GM21576 (cell line): ENCODE measurements around the gene MFSD6.
A peak's percentile ranks its signal among the peaks of the same experiment; 100 is the strongest.
"Not testable (repeated sequence)": the region's sequence is repeated elsewhere in the genome, so short reads cannot be mapped to it uniquely, and the experiment has no call there.

Source experiments
- ATAC-seq: cut with Tn5 transposase; IDR thresholded peaks from one replicate; pipeline ENCODE4 v1.9.1; 2021; ENCODE audit warnings: mild to moderate bottlenecking, moderate library complexity; ENCODE audit not compliant: unreplicated experiment

The MFSD6 gene

GRCh38 chr2:190407662-190408537 lies at the start of gene MFSD6:
MFSD6 (plus strand) TSS chr2:190408355; CDS start chr2:190436030, 27,675 bp downstream.
- ATAC-seq, result peak; percentile 56

DNA sequence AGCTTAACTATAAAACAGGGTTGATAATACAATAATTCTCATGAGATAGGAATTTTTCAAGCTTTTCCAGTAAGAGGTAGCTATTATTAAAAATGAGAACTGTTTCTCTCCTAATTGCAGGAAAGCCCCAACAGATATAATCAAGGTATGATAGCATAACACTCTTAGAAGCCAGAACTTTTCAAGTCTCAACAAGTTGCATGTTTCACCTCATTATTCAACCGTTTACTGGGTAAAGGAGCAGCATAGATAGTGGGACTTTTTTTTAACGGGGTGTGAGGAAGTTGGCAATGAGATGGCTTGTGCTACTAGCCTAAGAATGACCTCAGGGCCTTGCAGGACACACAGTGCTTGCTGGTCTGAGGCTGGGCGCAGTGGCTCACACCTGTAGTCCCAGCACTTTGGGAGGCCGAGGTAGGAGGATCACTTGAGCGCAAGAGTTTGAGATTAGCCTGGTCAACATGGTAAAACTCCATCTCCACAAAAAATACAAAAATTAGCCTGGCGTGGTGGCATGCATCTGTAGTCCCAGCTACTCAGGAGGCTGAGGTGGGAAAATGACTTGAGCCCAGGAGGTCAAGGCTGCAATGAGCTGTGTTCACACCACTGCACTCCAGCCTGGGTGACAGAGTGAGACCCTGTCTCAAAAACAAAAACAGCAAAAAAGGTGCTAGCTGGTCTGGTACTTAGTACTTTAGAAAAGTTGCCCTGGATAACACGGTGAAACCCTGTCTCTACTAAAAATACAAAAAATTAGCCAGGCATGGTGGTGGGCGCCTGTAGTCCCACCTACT lies 49.3 kb upstream of the MFSD6 start:
- not testable (repeated sequence) for ATAC-seq

DNA sequence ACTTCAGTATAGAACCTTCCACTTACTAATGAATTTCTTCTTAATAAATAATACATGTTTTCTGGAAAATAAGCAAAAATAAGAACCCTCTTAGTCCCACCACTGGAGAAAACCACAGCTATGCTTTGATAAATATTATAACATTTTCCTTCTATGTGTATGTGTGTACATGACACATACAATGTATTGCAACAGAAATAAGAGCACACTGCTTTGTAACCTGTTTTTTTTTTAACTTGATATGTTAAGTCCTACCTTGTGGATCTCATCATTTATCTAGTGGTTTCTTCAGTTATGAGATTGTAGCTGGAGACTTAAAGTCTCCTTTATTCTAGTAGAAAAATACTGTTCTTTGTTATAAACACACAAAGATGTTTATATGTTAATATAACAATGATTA lies 47.6 kb upstream of the MFSD6 start:
- no peak for ATAC-seq

GRCh38 chr2:190360965-190361364 lies 47.2 kb upstream of the MFSD6 start:
- ATAC-seq, result no peak

GRCh38 chr2:190361572-190361971 lies 46.6 kb upstream of the MFSD6 start:
- ATAC-seq, result no peak

GRCh38 chr2:190362894-190363293 lies 45.3 kb upstream of the MFSD6 start:
- ATAC-seq, result no peak

- ATAC-seq, result no peak
Measured at GRCh38 chr2:190365499-190366204, 42.5 kb upstream of the MFSD6 start.

DNA sequence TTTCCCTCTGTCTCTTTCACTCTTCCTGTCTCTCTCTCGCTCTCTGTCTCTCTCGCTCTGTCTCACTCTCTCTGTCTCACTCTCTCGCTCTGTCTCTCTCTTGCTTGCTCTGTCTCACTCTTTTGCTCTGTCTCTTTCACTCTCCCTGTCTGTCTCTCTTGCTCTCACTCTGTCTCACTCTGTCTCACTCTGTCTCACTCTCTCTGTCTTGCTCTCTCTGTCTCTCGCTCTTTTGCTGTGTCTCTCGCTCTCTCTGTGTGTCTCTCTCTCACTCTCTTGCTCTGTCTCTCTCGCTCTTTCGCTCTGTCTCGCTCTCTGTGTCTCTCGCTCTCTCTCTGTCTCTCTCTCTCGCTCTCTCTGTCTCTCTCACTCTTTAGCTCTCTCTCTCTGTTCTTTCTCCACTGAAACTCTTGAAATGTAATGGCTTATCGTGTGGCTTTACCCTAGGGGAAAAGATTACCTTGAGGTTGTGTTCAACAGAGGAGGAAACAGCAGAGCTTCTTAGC lies 41.9 kb upstream of the MFSD6 start:
- no peak for ATAC-seq

DNA sequence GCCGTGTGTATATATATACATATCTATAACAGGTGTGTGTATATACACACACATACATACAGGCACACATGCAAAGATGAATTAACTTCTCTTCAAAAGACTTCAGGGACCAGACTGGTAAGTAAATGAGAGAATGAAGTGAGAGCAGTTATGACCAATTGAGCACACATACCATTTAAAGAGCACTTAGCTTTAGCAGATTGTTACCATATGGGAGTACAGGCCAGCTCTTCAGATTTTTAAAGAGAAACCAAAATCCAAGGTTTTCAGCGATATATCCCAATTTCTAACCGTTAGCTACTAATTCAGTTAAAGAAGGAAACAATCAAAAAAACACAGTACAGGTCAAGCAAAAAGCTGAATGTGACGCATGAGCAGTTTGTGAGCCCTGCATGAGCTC lies 41.1 kb upstream of the MFSD6 start:
- no peak for ATAC-seq

DNA sequence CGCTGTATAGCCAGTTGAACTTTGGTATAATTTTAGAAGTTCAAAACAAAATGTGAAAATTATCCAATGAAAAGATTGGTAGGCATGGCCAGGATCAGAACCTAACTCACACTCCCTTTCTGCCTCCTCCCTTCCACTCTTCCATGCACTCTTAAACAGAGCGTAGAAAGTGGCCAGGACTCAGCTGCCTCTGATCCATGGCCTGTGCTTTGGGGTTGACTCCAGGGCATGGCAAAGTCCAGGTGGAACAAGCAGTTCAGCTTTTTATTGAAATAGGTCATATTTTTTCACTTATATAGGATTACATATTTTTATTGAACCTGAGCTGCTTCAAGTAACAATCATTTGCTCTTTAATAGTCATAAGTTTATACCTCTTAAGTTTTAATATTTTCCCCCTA lies 38.5 kb upstream of the MFSD6 start:
- no peak for ATAC-seq

- no peak for ATAC-seq
Measured at GRCh38 chr2:190376083-190376482, 32.1 kb upstream of the MFSD6 start.

GRCh38 chr2:190376591-190377245 lies 31.4 kb upstream of the MFSD6 start:
- ATAC-seq, result no peak

GRCh38 chr2:190378880-190379237 lies 29.3 kb upstream of the MFSD6 start:
- ATAC-seq, result no peak

DNA sequence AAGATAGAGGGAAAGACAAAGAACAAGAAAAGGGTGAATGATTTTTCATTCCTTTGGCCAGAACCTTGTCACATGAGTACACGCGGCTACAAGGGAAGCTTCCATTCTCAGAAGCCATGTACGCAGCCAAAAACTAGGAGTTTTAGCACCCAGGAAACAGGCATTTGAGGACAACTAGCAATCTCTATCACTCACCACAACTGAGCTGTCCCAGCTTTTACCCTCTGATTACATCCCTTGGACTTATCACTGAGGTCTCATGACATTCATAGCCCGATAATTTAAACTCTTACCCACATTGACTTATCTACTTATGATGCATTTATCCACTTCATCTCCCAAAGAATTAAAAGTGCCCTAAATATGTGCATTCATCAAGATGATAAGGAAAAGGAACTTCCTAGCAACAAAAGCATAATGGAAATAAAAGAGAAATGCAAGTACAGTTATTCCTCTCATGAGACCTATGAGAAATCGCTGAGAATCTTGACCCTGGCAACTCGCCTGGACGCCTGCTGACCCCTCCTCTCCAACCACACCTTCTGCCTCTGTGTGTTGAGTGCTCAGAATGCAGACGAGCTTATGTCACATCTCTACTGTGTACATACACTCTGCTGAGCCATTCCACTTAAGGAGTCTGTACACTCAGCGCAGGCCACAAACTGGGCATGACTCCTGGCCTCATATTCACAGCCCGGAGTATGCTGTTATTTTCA lies 28.7 kb upstream of the MFSD6 start:
- no peak for ATAC-seq

GRCh38 chr2:190380962-190381412 lies 27.2 kb upstream of the MFSD6 start:
- ATAC-seq, result no peak

- ATAC-seq, result peak; percentile 84
Measured at GRCh38 chr2:190382851-190383250, 25.3 kb upstream of the MFSD6 start.

- no peak for ATAC-seq
Measured at GRCh38 chr2:190387422-190387821, 20.7 kb upstream of the MFSD6 start.

DNA sequence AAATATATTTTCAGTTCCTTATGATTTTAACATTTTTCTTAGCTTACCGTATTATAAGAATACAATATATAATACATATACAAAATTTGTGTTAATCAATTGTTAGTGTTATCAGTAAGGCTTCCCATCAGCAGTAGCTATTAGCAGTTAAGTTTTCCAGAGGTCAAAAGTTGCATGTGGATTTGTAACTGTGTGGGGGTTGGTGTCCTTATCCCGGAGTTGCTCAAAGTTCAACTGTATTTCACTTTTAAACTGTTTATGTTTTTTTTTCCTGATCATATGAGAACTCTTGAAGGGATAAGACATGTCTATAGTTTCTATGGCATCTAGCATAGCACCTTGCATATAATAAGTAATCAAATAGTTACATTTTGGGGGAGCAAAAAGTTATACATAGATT lies 11.9 kb upstream of the MFSD6 start:
- no peak for ATAC-seq

DNA sequence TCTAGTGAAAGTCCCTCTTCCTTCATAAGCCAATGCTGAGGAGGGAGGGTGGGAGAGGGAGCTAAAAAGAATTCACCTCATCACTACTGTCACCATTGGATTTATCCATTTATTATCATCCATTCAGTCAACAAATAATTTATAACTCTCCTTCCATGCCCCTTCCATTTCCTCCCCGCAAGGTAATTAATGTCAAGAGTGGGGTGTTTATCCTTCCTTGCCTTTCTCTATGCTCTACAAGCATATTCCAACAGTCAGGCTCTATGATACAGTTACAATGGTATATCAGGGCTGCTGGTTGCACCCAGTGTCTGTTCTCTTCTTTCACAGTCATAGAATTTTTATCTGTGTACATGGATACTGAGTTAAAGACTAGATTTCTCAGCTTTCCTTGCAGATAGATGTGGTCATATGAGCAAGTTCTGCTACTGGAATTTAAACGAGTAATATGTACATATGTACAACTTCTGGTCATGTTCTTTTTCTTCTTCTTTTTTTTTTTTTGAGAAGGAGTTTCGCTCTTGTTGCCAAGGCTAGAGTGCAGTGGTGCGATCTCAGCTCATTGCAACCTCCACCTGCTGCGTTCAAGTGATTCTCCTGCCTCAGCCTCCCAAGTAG lies 5.1 kb upstream of the MFSD6 start:
- ATAC-seq, result no peak

- no peak for ATAC-seq
Measured at GRCh38 chr2:190404487-190404886, 3.7 kb upstream of the MFSD6 start.
